Neuronal stem cell (in vitro differentiated cells): Measurements from ENCODE around the gene KDM3B.

ENCODE experiments used
- DNase-seq: peaks from one replicate; pipeline ENCODE4 v3.0.0-alpha.2; 2013; ENCODE audit warnings: low spot score
- H2AFZ ChIP-seq: one replicate; pipeline ENCODE4 v1.6.1; 2013; ENCODE audit warnings: mild to moderate bottlenecking, low read length, inconsistent platforms
- H2AK5ac ChIP-seq: 2 replicates; pipeline ENCODE4 v1.6.1; 2013; ENCODE audit warnings: low read depth, mild to moderate bottlenecking, inconsistent platforms, low read length, moderate library complexity, mixed read lengths
- H2BK120ac ChIP-seq: 2 replicates; pipeline ENCODE4 v1.6.1; 2013; ENCODE audit warnings: low read depth, mild to moderate bottlenecking, inconsistent platforms, low read length, moderate library complexity, mixed read lengths
- H2BK12ac ChIP-seq: one replicate; pipeline ENCODE4 v1.6.1; 2013; ENCODE audit warnings: low read length, inconsistent platforms
- H2BK15ac ChIP-seq: 2 replicates; pipeline ENCODE4 v1.6.1; 2013; ENCODE audit warnings: mild to moderate bottlenecking, low read length, inconsistent platforms, mixed read lengths
- H2BK5ac ChIP-seq: one replicate; pipeline ENCODE4 v1.6.1; 2013; ENCODE audit warnings: inconsistent platforms, mild to moderate bottlenecking, low read length, moderate library complexity
- H3K14ac ChIP-seq: one replicate; pipeline ENCODE4 v1.6.1; 2013; ENCODE audit warnings: low read length, inconsistent platforms
- H3K18ac ChIP-seq: 2 replicates; pipeline ENCODE4 v1.6.1; 2013; ENCODE audit warnings: low read length, inconsistent platforms
- H3K23ac ChIP-seq: 2 replicates; pipeline ENCODE4 v1.6.1; 2013; ENCODE audit warnings: low read depth, mild to moderate bottlenecking, mixed read lengths, low read length, inconsistent platforms; ENCODE audit not compliant: poor library complexity
- H3K27ac ChIP-seq: replicated peaks from 3 replicates; pipeline ENCODE4 v1.5.1; 2013; ENCODE audit warnings: low read length, inconsistent platforms
- H3K27me3 ChIP-seq, 3 experiments: 2 replicates each; pipeline ENCODE4 v1.6.1; 2013; ENCODE audit warnings: low read length in 3 of 3, mild to moderate bottlenecking in 2 of 3, inconsistent platforms in 1 of 3, low read depth in 1 of 3, mixed read lengths in 1 of 3, moderate library complexity in 1 of 3; ENCODE audit not compliant: control insufficient read depth in 3 of 3, insufficient read depth in 3 of 3
- H3K36me3 ChIP-seq, 2 donors: replicated peaks in 1 of 2; 2 replicates each; pipeline ENCODE4 v1.6.1; 2013; ENCODE audit warnings: low read length in 2 of 2; ENCODE audit not compliant: control insufficient read depth in 2 of 2, insufficient read depth in 2 of 2
- H3K4ac ChIP-seq: 2 replicates; pipeline ENCODE4 v1.6.1; 2013; ENCODE audit warnings: inconsistent platforms, mild to moderate bottlenecking, low read length, moderate library complexity
- H3K4me1 ChIP-seq, 2 donors: 1 replicate in 1 of 2; 2 replicates in 1 of 2; pipeline ENCODE4 v1.6.1; 2013; ENCODE audit warnings: low read length in 2 of 2, low read depth in 1 of 2; ENCODE audit not compliant: control insufficient read depth in 2 of 2, insufficient read depth in 1 of 2
- H3K4me2 ChIP-seq: one replicate; pipeline ENCODE4 v1.6.1; 2013; ENCODE audit warnings: mild to moderate bottlenecking, low read length, inconsistent platforms; ENCODE audit not compliant: insufficient read depth, poor library complexity, severe bottlenecking
- H3K4me3 ChIP-seq, 2 donors: 2 replicates each; pipeline ENCODE4 v1.5.1; 2013; ENCODE audit warnings: low read length in 2 of 2, mild to moderate bottlenecking in 2 of 2, inconsistent platforms in 1 of 2, moderate library complexity in 1 of 2
- H3K79me1 ChIP-seq: one replicate; pipeline ENCODE4 v1.6.1; 2013; ENCODE audit warnings: low read depth, mild to moderate bottlenecking, inconsistent platforms, low read length, moderate library complexity
- H3K9ac ChIP-seq: one replicate; pipeline ENCODE4 v1.6.1; 2013; ENCODE audit warnings: mild to moderate bottlenecking, low read depth, low read length, inconsistent platforms; ENCODE audit not compliant: poor library complexity
- H3K9me3 ChIP-seq, 2 donors: replicated peaks in 1 of 2; 2 replicates each; pipeline versions ENCODE3 to v1.6.1; 2013; ENCODE audit warnings: low read length in 2 of 2, mild to moderate bottlenecking in 2 of 2, inconsistent platforms in 1 of 2, low read depth in 1 of 2, mixed read lengths in 1 of 2, moderate library complexity in 1 of 2; ENCODE audit not compliant: control insufficient read depth in 2 of 2, insufficient read depth in 1 of 2
- H4K8ac ChIP-seq: one replicate; pipeline ENCODE4 v1.6.1; 2013; ENCODE audit warnings: low read depth, mild to moderate bottlenecking, inconsistent platforms, low read length, moderate library complexity
- H4K91ac ChIP-seq: one replicate; pipeline ENCODE4 v1.6.1; 2013; ENCODE audit warnings: low read length, low read depth, mild to moderate bottlenecking, inconsistent platforms; ENCODE audit not compliant: poor library complexity
- WGBS, 2 donors: extraction: QIAGEN DNeasy Blood & Tissue Kit; methylation state at CpG; one replicate each; pipeline ENCODE4 v1.1.7; 2013; ENCODE audit warnings: missing lambda C conversion rate in 2 of 2, mixed read lengths in 1 of 2; ENCODE audit not compliant: insufficient read length in 2 of 2, insufficient replicate concordance in 1 of 2; ENCODE audit errors: extremely low coverage in 2 of 2; 5-methylcytosine and 5-hydroxymethylcytosine counted together

KDM3B gene

DNA sequence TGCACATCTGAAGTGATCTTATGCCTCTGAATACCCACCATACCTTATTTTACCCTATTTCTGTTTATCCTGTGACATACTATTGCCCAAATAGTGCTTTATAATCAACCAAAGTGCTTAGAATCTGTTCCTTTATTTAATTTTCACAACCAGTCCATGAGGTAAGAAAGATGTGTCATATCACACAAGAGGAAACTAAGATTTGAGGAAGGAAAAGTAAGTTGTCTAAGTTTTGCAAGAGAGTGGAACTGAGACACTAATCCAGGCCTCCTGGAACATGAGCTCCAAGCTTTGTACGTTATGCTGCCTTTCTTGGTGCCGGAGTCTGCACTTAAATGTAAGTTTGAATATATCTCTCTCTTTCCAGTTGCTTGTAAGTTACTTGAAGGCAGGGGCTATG is 17.2 kb downstream of the KDM3B start:
- Histone ChIP-seq H3K27me3 (no peaks in the 10 kb centered on the region), H2BK12ac (no peak overlapping the region), H2BK120ac (no peak overlapping the region), H3K4me2 (no peak overlapping the region), H3K4me1 (peaks cover 0 to 1% of the 10 kb centered on the region in 2 donors), H2BK5ac (no peak overlapping the region), H3K14ac (no peak overlapping the region), H4K8ac (no peak overlapping the region), H2BK15ac (no peak overlapping the region), H3K36me3 (peaks cover 2 to 31% of the 10 kb centered on the region in 2 donors), H3K9ac (no peak overlapping the region), H3K4me3 (no peak overlapping the region), H2AK5ac (no peak overlapping the region), H2AFZ (no peak overlapping the region), H4K91ac (no peak overlapping the region), H3K23ac (no peak overlapping the region), H3K27ac (no peak overlapping the region), H3K4ac (no peak overlapping the region), H3K79me1 (peaks cover 2% of the 10 kb centered on the region), H3K18ac (no peak overlapping the region), H3K9me3 (no peaks in the 10 kb centered on the region)
- no CpG with 5 or more reads among the region's 2 CpGs for WGBS, 2 donors
- no peak for DNase-seq

DNA sequence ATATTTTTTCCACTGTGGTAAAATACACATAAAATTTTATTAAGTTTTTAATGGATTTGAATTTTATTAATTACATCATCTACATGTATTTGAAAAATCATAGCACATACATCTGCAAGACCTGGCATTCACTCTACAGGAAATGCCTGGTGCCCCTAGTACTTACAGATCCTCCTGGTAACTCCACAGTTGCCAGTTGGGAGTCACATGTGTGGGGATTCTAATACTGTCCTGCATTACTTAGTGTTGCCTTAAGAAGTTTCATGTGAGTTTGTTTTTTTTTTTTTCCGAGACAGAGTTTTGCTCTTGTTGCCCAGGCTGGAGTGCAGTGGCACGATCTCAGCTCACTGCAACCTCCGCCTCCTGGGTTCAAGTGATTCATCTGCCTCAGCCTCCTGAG is 18.1 kb downstream of the KDM3B start:
- no peak for DNase-seq
- Histone ChIP-seq H3K9me3 (no peaks in the 10 kb centered on the region), H3K4me3 (no peak overlapping the region), H2BK120ac (no peak overlapping the region), H3K4ac (no peak overlapping the region), H3K14ac (no peak overlapping the region), H3K18ac (no peak overlapping the region), H2AK5ac (no peak overlapping the region), H4K91ac (no peak overlapping the region), H2AFZ (no peak overlapping the region), H3K27me3 (no peaks in the 10 kb centered on the region), H2BK15ac (no peak overlapping the region), H3K4me1 (peaks cover 0 to 1% of the 10 kb centered on the region in 2 donors), H3K9ac (no peak overlapping the region), H2BK12ac (no peak overlapping the region), H4K8ac (no peak overlapping the region), H2BK5ac (no peak overlapping the region), H3K23ac (no peak overlapping the region), H3K4me2 (no peak overlapping the region), H3K27ac (no peak overlapping the region), H3K79me1 (peaks cover 2% of the 10 kb centered on the region), H3K36me3 (peaks cover 2 to 36% of the 10 kb centered on the region in 2 donors)
- no CpG with 5 or more reads among the region's 3 CpGs for WGBS, 2 donors

DNA sequence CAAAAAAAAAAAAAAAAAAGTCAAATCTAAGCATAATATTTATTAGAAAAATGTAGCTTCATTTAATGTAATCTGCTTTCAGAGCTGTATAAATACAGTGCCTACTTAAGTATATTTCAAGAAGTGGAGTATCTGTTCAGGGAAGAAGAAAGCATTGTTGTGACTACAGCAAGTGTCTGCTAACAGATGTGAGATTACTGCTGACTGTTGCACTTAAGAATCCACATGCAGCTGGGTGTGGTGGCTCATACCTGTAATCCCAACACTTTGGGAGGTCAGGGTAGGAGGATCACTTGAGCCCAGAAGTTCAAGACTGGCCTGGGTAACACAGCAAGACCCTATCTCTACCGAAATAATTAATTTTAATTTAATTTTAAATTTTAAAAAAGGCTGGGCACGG is 19.0 kb downstream of the KDM3B start:
- Histone ChIP-seq H3K4me1 (peaks cover 0 to 1% of the 10 kb centered on the region in 2 donors), H3K79me1 (peaks cover 2% of the 10 kb centered on the region), H2BK12ac (no peak overlapping the region), H3K27me3 (no peaks in the 10 kb centered on the region), H2BK15ac (no peak overlapping the region), H4K91ac (no peak overlapping the region), H3K4me2 (no peak overlapping the region), H2AK5ac (no peak overlapping the region), H3K18ac (no peak overlapping the region), H3K23ac (no peak overlapping the region), H4K8ac (no peak overlapping the region), H3K36me3 (peaks cover 5 to 43% of the 10 kb centered on the region in 2 donors), H3K9ac (no peak overlapping the region), H3K14ac (no peak overlapping the region), H3K4me3 (no peak overlapping the region), H3K9me3 (no peaks in the 10 kb centered on the region), H3K27ac (no peak overlapping the region), H2AFZ (no peak overlapping the region), H3K4ac (no peak overlapping the region), H2BK5ac (no peak overlapping the region), H2BK120ac (no peak overlapping the region)
- WGBS, 2 donors, result no CpG with 5 or more reads among the region's 2 CpGs
- DNase-seq, result no peak

- no CpG with 5 or more reads among the region's 1 CpG for WGBS, 2 donors
- H3K4me1 ChIP-seq, result peaks cover 0 to 1% of the 10 kb centered on the region in 2 donors
- no peak overlapping the region for H4K8ac ChIP-seq
- no peaks in the 10 kb centered on the region for H3K27me3 ChIP-seq
- no peak overlapping the region for H3K14ac ChIP-seq
- peaks cover 5 to 51% of the 10 kb centered on the region in 2 donors for H3K36me3 ChIP-seq
- H2AK5ac ChIP-seq, result no peak overlapping the region
- no peak overlapping the region for H2BK120ac ChIP-seq
- no peak overlapping the region for H2BK12ac ChIP-seq
- H2BK5ac ChIP-seq, result no peak overlapping the region
- DNase-seq, result no peak
- H3K9me3 ChIP-seq, result no peaks in the 10 kb centered on the region
- no peak overlapping the region for H2BK15ac ChIP-seq
- no peak overlapping the region for H4K91ac ChIP-seq
- no peak overlapping the region for H2AFZ ChIP-seq
- no peak overlapping the region for H3K4me3 ChIP-seq
- no peak overlapping the region for H3K18ac ChIP-seq
- H3K23ac ChIP-seq, result no peak overlapping the region
- no peak overlapping the region for H3K9ac ChIP-seq
- no peak overlapping the region for H3K4ac ChIP-seq
- H3K4me2 ChIP-seq, result no peak overlapping the region
- no peak overlapping the region for H3K27ac ChIP-seq
- peaks cover 2% of the 10 kb centered on the region for H3K79me1 ChIP-seq
Observed at GRCh38 chr5:138372225-138372624, 19.7 kb downstream of the KDM3B start.
